NCI-H510A treated with DMSO at 0.1 percent for 48 hours (cell line): ENCODE data around the gene ARHGAP24.

ENCODE experiments used
- DNase-seq: peaks from one replicate; lab custom pipeline; 2025; lab: John Stamatoyannopoulos, UW

The ARHGAP24 gene

GRCh38 chr4:85741381-85741780, 266.4 kb downstream of the ARHGAP24 start:
- no peak for DNase-seq

GRCh38 chr4:85741921-85742591, 267.1 kb downstream of the ARHGAP24 start:
- peak; percentile 49 for DNase-seq

GRCh38 chr4:85744950-85745349, 270.0 kb downstream of the ARHGAP24 start:
- DNase-seq: peak; percentile 40

GRCh38 chr4:85745939-85746338, 271.0 kb downstream of the ARHGAP24 start:
- DNase-seq: no peak

GRCh38 chr4:85747882-85748491, 273.0 kb downstream of the ARHGAP24 start:
- peak; percentile 87 for DNase-seq

GRCh38 chr4:85748654-85749053, 273.7 kb downstream of the ARHGAP24 start:
- DNase-seq: no peak

- DNase-seq: no peak
These were observed 276.9 kb downstream of the ARHGAP24 start for GRCh38 chr4:85751866-85752265.

GRCh38 chr4:85755285-85755684, 280.3 kb downstream of the ARHGAP24 start:
- no peak for DNase-seq

- no peak for DNase-seq
These were observed 282.0 kb downstream of the ARHGAP24 start for GRCh38 chr4:85756938-85757337.

- no peak for DNase-seq
These were observed 284.4 kb downstream of the ARHGAP24 start for GRCh38 chr4:85759388-85759787.

- DNase-seq: no peak
These were observed 285.6 kb downstream of the ARHGAP24 start for GRCh38 chr4:85760511-85760910.

GRCh38 chr4:85761803-85762528, 287.0 kb downstream of the ARHGAP24 start:
- no peak for DNase-seq

- no peak for DNase-seq
These were observed 287.6 kb downstream of the ARHGAP24 start for GRCh38 chr4:85762529-85762871.

- DNase-seq: no peak
These were observed 288.3 kb downstream of the ARHGAP24 start for GRCh38 chr4:85763202-85763601.

GRCh38 chr4:85767649-85768048, 292.7 kb downstream of the ARHGAP24 start:
- no peak for DNase-seq

- no peak for DNase-seq
These were observed 294.1 kb downstream of the ARHGAP24 start for GRCh38 chr4:85769009-85769408.

- DNase-seq: no peak
These were observed 297.5 kb downstream of the ARHGAP24 start for GRCh38 chr4:85772470-85772869.

- no peak for DNase-seq
These were observed 298.4 kb downstream of the ARHGAP24 start for GRCh38 chr4:85773372-85773771.

- peak; percentile 18 for DNase-seq
These were observed 299.1 kb downstream of the ARHGAP24 start for GRCh38 chr4:85774000-85774399.

- peak; percentile 10 for DNase-seq
These were observed 299.5 kb downstream of the ARHGAP24 start for GRCh38 chr4:85774489-85774888.

- DNase-seq: no peak
These were observed 301.1 kb downstream of the ARHGAP24 start for GRCh38 chr4:85776096-85776495.

- no peak for DNase-seq
These were observed 301.6 kb downstream of the ARHGAP24 start for GRCh38 chr4:85776579-85776978.

- DNase-seq: no peak
These were observed 303.1 kb downstream of the ARHGAP24 start for GRCh38 chr4:85777908-85778631.
